BJ (cell line): ENCODE data around the gene MMD. TPM values are rescaled to one million over a fixed set of nuclear protein-coding genes. Genes with fewer than 3 reads are reported as not detected.

Experiments used
- CTCF ChIA-PET: fragments of 350-600 bp; formaldehyde crosslinking; extraction: SDS; loops from one replicate; lab custom pipeline; 2021; ENCODE audit warnings: antibody characterized with exemption, inconsistent platforms; lab: Yijun Ruan, JAX
- POLR2A ChIA-PET: fragments of 300-600 bp; sonication (Branson Sonifier 250); formaldehyde crosslinking; extraction: SDS; loops from one replicate; lab custom pipeline; 2021; ENCODE audit warnings: antibody characterized with exemption; lab: Charles Lee
- DNase-seq: peaks from one replicate; pipeline ENCODE4 v3.0.0-alpha.2; 2011; ENCODE audit warnings: low read depth
- H3K27me3 ChIP-seq: 2 replicates; pipeline ENCODE4 v1.6.0; 2011; ENCODE audit warnings: low read length; ENCODE audit not compliant: control insufficient read depth, insufficient read depth
- H3K36me3 ChIP-seq: 2 replicates; pipeline ENCODE4 v1.5.1; 2011; ENCODE audit warnings: low read length; ENCODE audit not compliant: control insufficient read depth, insufficient read depth
- H3K4me3 ChIP-seq: 2 replicates; pipeline ENCODE4 v1.5.1; 2011; ENCODE audit warnings: low read depth, mild to moderate bottlenecking, control low read depth, low read length
- polyA plus RNA-seq: library from polyadenylated mRNA; depleted of rRNA; stranded (reverse); fragments of >200 nt; gene quantifications from 2 replicates; pipeline ENCODE4 v1.2.3, GENCODE V29; 2011
- TF ChIP-seq, protein P1 (sequence below): IDR thresholded peaks from 2 replicates; pipeline ENCODE4 v1.5.1; 2011; ENCODE audit warnings: low read depth, mild to moderate bottlenecking, control low read depth, inconsistent platforms, low read length, moderate library complexity; ENCODE audit not compliant: insufficient read depth

The MMD gene
- polyA plus RNA-seq, 1 experiment: 4.5 TPM

DNA sequence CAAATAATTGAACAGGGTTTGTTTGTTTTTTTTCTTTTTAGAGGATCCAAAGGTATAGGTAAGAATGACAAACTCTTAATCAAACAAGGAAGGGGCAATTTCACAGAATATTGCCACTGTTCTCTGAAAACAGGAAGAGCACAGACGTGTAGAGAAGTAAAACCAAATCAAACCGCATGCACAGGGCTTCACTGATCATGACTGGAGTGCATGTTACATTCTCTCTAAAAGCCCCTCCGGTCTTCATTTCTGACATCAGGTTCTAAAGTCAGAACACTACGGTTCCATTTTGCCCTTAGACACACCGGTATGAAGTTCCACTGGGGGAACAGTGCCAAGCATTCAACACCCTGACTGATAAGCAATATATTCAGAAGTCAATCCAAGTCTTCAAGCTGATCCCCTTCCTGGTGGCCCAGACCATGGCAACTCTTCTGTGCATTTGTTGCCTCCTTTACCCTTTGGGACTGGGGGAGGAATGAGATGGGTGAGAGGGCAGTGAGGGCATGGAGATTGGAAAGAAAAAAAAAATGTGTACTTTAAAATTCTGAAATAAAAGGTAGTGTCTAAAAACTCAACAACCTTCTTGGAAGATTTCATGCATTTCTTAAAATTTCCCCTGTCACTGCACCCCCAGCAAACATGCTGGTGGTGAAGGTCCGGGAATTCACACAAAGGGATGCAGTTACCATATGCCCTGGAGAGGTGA lies 1.4 kb downstream of the MMD start:
- peaks cover under 1% of the 10 kb centered on the region; the same call in 1 of the 2 replicates for H3K27me3 ChIP-seq
- POLR2A ChIA-PET: no interaction called here
- DNase-seq: no peak
- H3K4me3 ChIP-seq: peak overlapping the region; percentile 69
- TF ChIP-seq, protein P1, sequence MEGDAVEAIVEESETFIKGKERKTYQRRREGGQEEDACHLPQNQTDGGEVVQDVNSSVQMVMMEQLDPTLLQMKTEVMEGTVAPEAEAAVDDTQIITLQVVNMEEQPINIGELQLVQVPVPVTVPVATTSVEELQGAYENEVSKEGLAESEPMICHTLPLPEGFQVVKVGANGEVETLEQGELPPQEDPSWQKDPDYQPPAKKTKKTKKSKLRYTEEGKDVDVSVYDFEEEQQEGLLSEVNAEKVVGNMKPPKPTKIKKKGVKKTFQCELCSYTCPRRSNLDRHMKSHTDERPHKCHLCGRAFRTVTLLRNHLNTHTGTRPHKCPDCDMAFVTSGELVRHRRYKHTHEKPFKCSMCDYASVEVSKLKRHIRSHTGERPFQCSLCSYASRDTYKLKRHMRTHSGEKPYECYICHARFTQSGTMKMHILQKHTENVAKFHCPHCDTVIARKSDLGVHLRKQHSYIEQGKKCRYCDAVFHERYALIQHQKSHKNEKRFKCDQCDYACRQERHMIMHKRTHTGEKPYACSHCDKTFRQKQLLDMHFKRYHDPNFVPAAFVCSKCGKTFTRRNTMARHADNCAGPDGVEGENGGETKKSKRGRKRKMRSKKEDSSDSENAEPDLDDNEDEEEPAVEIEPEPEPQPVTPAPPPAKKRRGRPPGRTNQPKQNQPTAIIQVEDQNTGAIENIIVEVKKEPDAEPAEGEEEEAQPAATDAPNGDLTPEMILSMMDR: no peak
- H3K36me3 ChIP-seq: no peaks in the 10 kb centered on the region
- CTCF ChIA-PET: interaction anchor here (1.3 kb wide), 1 partner anchor 93 kb away, joined by 5 read pairs; no protein-coding TSS in a partner anchor

DNA sequence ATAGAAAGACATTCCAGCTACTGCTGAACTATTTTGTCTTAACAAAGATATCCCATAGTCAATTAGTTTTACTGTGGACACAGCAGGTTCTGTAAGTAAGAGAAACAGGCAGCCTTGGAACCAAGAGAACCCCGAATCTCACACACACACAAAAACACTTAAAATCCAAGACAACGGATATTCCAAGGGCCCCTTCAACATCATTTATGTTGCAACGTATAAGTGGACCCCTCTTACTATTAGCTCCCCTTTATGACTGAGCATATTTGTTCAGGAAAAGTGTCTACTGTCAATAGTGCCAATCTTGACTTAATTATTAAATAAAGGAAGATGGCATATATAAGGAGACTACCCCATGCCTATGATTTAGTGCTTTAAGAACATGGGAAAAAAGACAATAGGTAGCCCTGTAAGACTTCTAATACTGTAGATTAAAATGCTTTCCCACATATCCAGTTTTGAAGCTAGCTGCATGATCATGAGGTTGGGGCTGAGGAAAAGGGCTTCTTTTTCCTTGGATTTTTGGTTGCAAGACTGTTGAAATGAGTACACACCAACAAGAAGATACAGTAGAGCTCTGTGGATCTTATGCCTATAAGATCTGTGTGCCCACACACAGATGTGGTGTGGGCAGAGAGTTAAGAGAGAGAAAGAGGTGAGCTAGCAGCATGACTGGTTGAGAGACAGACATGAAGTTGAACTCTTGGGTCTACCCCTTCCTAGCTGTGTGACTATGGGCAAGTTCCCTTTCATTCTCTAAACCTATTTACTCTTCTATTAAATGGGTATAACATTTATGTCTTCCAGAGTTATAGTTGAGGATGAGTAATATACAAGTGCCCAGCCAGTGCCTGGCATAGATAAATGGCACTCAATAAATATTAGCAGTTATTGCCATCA lies 3.0 kb downstream of the MMD start:
- H3K36me3 ChIP-seq: no peaks in the 10 kb centered on the region
- H3K4me3 ChIP-seq: no peak overlapping the region
- no peaks in the 10 kb centered on the region for H3K27me3 ChIP-seq
- no peak for DNase-seq
- TF ChIP-seq, protein P1: no peak
- ChIA-PET CTCF (no interaction called here), POLR2A (interaction anchor here (0.7 kb wide), 1 partner anchor 30 kb away, joined by 3 read pairs; no protein-coding TSS in a partner anchor)

DNA sequence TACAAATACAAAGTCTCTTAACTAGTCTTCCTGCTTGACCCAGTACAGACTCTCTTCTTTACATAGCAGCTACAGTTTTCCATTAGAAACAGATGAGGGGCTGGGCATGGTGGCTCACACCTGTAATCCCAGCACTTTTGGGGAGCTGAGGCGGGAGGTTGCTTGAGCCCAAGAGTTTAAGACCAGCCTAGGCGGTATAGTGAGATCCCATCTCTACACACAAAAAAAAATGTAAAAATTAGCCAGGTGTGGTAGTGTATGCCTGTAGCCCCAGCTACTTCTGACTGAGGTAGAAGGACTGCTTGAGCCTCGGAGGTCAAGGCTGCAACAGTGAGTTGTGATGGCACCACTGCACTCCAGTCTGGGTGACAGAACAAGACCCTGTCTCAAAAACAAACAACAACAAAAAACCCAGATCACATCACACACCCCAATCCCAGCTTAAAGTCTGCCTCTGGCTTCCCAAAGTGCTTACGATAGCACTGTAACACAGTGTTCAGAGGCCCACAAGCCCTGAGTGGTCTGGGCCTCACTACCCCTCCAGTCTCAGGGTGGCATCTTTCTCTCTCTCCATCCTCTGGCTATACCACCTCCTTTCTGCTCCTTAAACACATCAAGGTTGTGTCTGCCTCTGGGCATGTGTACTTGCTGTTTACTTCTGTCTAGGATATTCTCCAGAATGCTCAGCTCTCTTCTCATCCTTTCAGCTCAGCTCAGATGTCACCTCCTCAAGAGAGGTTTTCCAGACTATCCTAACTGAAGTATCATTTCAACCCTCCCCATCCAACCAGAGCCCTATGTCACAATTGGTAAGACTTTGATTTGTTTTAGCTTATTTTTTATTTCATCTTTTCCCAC lies 4.0 kb downstream of the MMD start:
- POLR2A ChIA-PET: interaction anchor here (0.7 kb wide), 1 partner anchor 29 kb away, joined by 3 read pairs; no protein-coding TSS in a partner anchor

DNA sequence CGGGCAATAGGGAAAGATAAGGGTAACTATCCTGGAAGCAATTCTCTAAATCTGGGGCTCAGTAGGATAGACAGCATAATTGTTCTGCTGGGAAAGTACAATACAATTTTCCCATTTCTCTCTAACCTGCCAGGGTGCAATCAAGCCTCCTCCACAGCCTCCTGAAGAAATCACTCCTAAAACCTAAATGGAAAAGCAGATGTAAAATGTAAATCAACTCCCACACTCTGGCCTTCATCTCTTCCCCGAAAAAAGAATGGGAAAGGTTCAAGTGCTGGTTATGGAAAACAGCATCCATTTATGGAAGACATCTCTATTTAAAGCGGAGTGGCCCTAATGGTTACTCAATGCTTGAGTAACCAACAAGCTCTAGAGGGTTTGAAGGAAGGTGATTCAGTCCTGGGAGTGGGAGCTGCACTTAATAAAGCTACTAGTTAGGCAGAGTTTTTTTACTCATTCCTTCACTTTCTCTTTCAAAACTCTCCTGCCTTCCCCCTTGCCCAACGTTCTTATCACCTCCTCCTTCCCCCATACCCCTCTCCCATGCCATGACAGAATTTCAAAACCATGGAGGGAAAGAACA lies 5.1 kb downstream of the MMD start:
- TF ChIP-seq, protein P1: no peak
- CTCF ChIA-PET: interaction anchor here (0.8 to 1.5 kb wide), 2 partner anchors 11 to 98 kb away, joined by 3 to 7 read pairs; no protein-coding TSS in a partner anchor
- no peak for DNase-seq
- Histone ChIP-seq H3K4me3 (no peak overlapping the region), H3K36me3 (no peaks in the 10 kb centered on the region), H3K27me3 (no peaks in the 10 kb centered on the region)
- POLR2A ChIA-PET: no interaction called here

More for the DNA sequence above, 4.0 kb downstream of the MMD start:
- CTCF ChIA-PET: no interaction called here
- Histone ChIP-seq H3K27me3 (no peaks in the 10 kb centered on the region), H3K4me3 (no peak overlapping the region), H3K36me3 (no peaks in the 10 kb centered on the region)
- TF ChIP-seq, protein P1: no peak
- no peak for DNase-seq
